GM21390 (cell line): ENCODE measurements around the gene RB1.
"Not testable (repeated sequence)": the region's sequence is repeated elsewhere in the genome, so short reads cannot be mapped to it uniquely, and the experiment has no call there.

ENCODE experiments used
- ATAC-seq: cut with Tn5 transposase; IDR thresholded peaks from one replicate; pipeline ENCODE4 v1.9.1; 2021; ENCODE audit not compliant: unreplicated experiment

The RB1 gene

GRCh38 chr13:48404952-48405351 is 101.4 kb downstream of the RB1 start:
- no peak for ATAC-seq

- no peak for ATAC-seq
These were observed 102.3 kb downstream of the RB1 start for GRCh38 chr13:48405875-48406274.

GRCh38 chr13:48410199-48410598 is 106.6 kb downstream of the RB1 start:
- ATAC-seq, result no peak

GRCh38 chr13:48411147-48411794 is 107.7 kb downstream of the RB1 start:
- no peak for ATAC-seq

- no peak for ATAC-seq
These were observed 108.4 kb downstream of the RB1 start for GRCh38 chr13:48411841-48412531.

GRCh38 chr13:48412881-48413351 is 109.4 kb downstream of the RB1 start, which contains the start of gene LPAR6:
Gene LPAR6, minus strand, starts transcription at chr13:48413113. Its CDS starts 690 bp downstream, at chr13:48412423.
- no peak for ATAC-seq

- ATAC-seq, result no peak
These were observed 111.0 kb downstream of the RB1 start for GRCh38 chr13:48414501-48414900.

- ATAC-seq, result no peak
These were observed 112.0 kb downstream of the RB1 start for GRCh38 chr13:48415516-48415915.

- ATAC-seq, result not testable (repeated sequence)
These were observed 118.5 kb downstream of the RB1 start for GRCh38 chr13:48422003-48422402.

GRCh38 chr13:48424212-48424611 is 120.7 kb downstream of the RB1 start:
- ATAC-seq, result no peak

GRCh38 chr13:48426052-48426451 is 122.5 kb downstream of the RB1 start:
- no peak for ATAC-seq

- ATAC-seq, result not testable (repeated sequence)
These were observed 123.3 kb downstream of the RB1 start for GRCh38 chr13:48426755-48427298.

- ATAC-seq, result no peak
These were observed 125.5 kb downstream of the RB1 start for GRCh38 chr13:48429036-48429435.

GRCh38 chr13:48429886-48430285 is 126.3 kb downstream of the RB1 start:
- ATAC-seq, result peak; percentile 71

GRCh38 chr13:48431431-48431830 is 127.9 kb downstream of the RB1 start:
- no peak for ATAC-seq

GRCh38 chr13:48431987-48432615 is 128.6 kb downstream of the RB1 start:
- no peak for ATAC-seq

GRCh38 chr13:48434200-48434599 is 130.6 kb downstream of the RB1 start:
- no peak for ATAC-seq

GRCh38 chr13:48436661-48437288 is 133.2 kb downstream of the RB1 start:
- no peak for ATAC-seq

- ATAC-seq, result no peak
These were observed 133.8 kb downstream of the RB1 start for GRCh38 chr13:48437371-48437770.

GRCh38 chr13:48443442-48444208 is 140.1 kb downstream of the RB1 start:
- no peak for ATAC-seq
